T-helper 2 cell treated with Interferon-gamma antibody and Interleukin-4, amounts not matched to agents 5 μg/mL and 100 μg/mL, for 36 hours (primary cell): ENCODE results near the gene COL19A1.

Experiments used
- DNase-seq: peaks from one replicate; pipeline ENCODE4 v3.0.0; 2021; ENCODE audit warnings: low spot score
- H3K27ac Mint-ChIP-seq: one replicate; pipeline ENCODE4 v1.8.0; 2021; ENCODE audit warnings: mild to moderate bottlenecking, mixed read lengths
- H3K27me3 Mint-ChIP-seq: one replicate; pipeline ENCODE4 v1.8.0; 2021; ENCODE audit warnings: low read depth, mixed read lengths
- H3K36me3 Mint-ChIP-seq: one replicate; pipeline ENCODE4 v1.8.0; 2021; ENCODE audit warnings: low read depth, mixed read lengths
- H3K4me1 Mint-ChIP-seq: one replicate; pipeline ENCODE4 v1.8.0; 2021; ENCODE audit warnings: low read depth, mixed read lengths
- H3K4me3 Mint-ChIP-seq: one replicate; pipeline ENCODE4 v1.8.0; 2022; ENCODE audit warnings: mild to moderate bottlenecking, moderate library complexity, mixed read lengths
- H3K9me3 Mint-ChIP-seq: one replicate; pipeline ENCODE4 v1.8.0; 2021; ENCODE audit warnings: mixed read lengths

The COL19A1 gene

GRCh38 chr6:70045413-70045812 lies 179.1 kb downstream of the COL19A1 start:
- Mint-ChIP-seq H3K9me3 (no peaks in the 10 kb centered on the region), H3K36me3 (no peaks in the 10 kb centered on the region), H3K27me3 (no peaks in the 10 kb centered on the region), H3K4me1 (no peaks in the 10 kb centered on the region), H3K4me3 (no peak overlapping the region), H3K27ac (no peak overlapping the region)
- no peak for DNase-seq

GRCh38 chr6:70051197-70052124 lies 185.1 kb downstream of the COL19A1 start:
- no peaks in the 10 kb centered on the region for H3K9me3 Mint-ChIP-seq
- no peak overlapping the region for H3K27ac Mint-ChIP-seq
- no peaks in the 10 kb centered on the region for H3K27me3 Mint-ChIP-seq
- no peak for DNase-seq
- H3K36me3 Mint-ChIP-seq, result no peaks in the 10 kb centered on the region
- no peak overlapping the region for H3K4me3 Mint-ChIP-seq
- H3K4me1 Mint-ChIP-seq, result no peaks in the 10 kb centered on the region

GRCh38 chr6:70059039-70059719 lies 192.8 kb downstream of the COL19A1 start:
- Mint-ChIP-seq H3K4me3 (no peak overlapping the region), H3K27me3 (no peaks in the 10 kb centered on the region), H3K36me3 (no peaks in the 10 kb centered on the region), H3K9me3 (no peaks in the 10 kb centered on the region), H3K4me1 (no peaks in the 10 kb centered on the region), H3K27ac (no peak overlapping the region)
- no peak for DNase-seq

GRCh38 chr6:70060680-70061079 lies 194.3 kb downstream of the COL19A1 start:
- Mint-ChIP-seq H3K27me3 (no peaks in the 10 kb centered on the region), H3K4me3 (no peak overlapping the region), H3K27ac (no peak overlapping the region), H3K4me1 (no peaks in the 10 kb centered on the region), H3K9me3 (no peaks in the 10 kb centered on the region), H3K36me3 (no peaks in the 10 kb centered on the region)
- DNase-seq, result no peak

- Mint-ChIP-seq H3K4me1 (no peaks in the 10 kb centered on the region), H3K4me3 (no peak overlapping the region), H3K9me3 (no peaks in the 10 kb centered on the region), H3K27me3 (no peaks in the 10 kb centered on the region), H3K36me3 (no peaks in the 10 kb centered on the region), H3K27ac (no peak overlapping the region)
- DNase-seq, result no peak
Measured at GRCh38 chr6:70061546-70061945, 195.2 kb downstream of the COL19A1 start.

GRCh38 chr6:70062010-70062409 lies 195.7 kb downstream of the COL19A1 start:
- no peak for DNase-seq
- Mint-ChIP-seq H3K36me3 (no peaks in the 10 kb centered on the region), H3K9me3 (no peaks in the 10 kb centered on the region), H3K27me3 (no peaks in the 10 kb centered on the region), H3K4me3 (no peak overlapping the region), H3K4me1 (no peaks in the 10 kb centered on the region), H3K27ac (no peak overlapping the region)

- DNase-seq, result no peak
- Mint-ChIP-seq H3K27ac (no peak overlapping the region), H3K27me3 (no peaks in the 10 kb centered on the region), H3K4me1 (no peaks in the 10 kb centered on the region), H3K36me3 (no peaks in the 10 kb centered on the region), H3K9me3 (no peaks in the 10 kb centered on the region), H3K4me3 (no peak overlapping the region)
Measured at GRCh38 chr6:70072540-70073179, 206.3 kb downstream of the COL19A1 start.

GRCh38 chr6:70073637-70074036 lies 207.3 kb downstream of the COL19A1 start:
- Mint-ChIP-seq H3K27ac (no peak overlapping the region), H3K4me3 (no peak overlapping the region), H3K9me3 (no peaks in the 10 kb centered on the region), H3K27me3 (no peaks in the 10 kb centered on the region), H3K36me3 (no peaks in the 10 kb centered on the region), H3K4me1 (no peaks in the 10 kb centered on the region)
- no peak for DNase-seq

- no peak for DNase-seq
- no peak overlapping the region for H3K4me3 Mint-ChIP-seq
- no peaks in the 10 kb centered on the region for H3K4me1 Mint-ChIP-seq
- no peaks in the 10 kb centered on the region for H3K27me3 Mint-ChIP-seq
- no peak overlapping the region for H3K27ac Mint-ChIP-seq
- H3K9me3 Mint-ChIP-seq, result no peaks in the 10 kb centered on the region
- H3K36me3 Mint-ChIP-seq, result no peaks in the 10 kb centered on the region
Measured at GRCh38 chr6:70079241-70079640, 212.9 kb downstream of the COL19A1 start.

- Mint-ChIP-seq H3K36me3 (no peaks in the 10 kb centered on the region), H3K4me1 (no peaks in the 10 kb centered on the region), H3K27ac (no peak overlapping the region), H3K4me3 (no peak overlapping the region), H3K9me3 (no peaks in the 10 kb centered on the region), H3K27me3 (no peaks in the 10 kb centered on the region)
- no peak for DNase-seq
Measured at GRCh38 chr6:70080443-70081070, 214.2 kb downstream of the COL19A1 start.

- H3K27ac Mint-ChIP-seq, result no peak overlapping the region
- H3K4me1 Mint-ChIP-seq, result no peaks in the 10 kb centered on the region
- H3K9me3 Mint-ChIP-seq, result no peaks in the 10 kb centered on the region
- H3K4me3 Mint-ChIP-seq, result no peak overlapping the region
- no peaks in the 10 kb centered on the region for H3K27me3 Mint-ChIP-seq
- no peak for DNase-seq
- H3K36me3 Mint-ChIP-seq, result no peaks in the 10 kb centered on the region
Measured at GRCh38 chr6:70082830-70083229, 216.5 kb downstream of the COL19A1 start.

GRCh38 chr6:70086806-70087205 lies 220.4 kb downstream of the COL19A1 start:
- Mint-ChIP-seq H3K27ac (no peak overlapping the region), H3K27me3 (no peaks in the 10 kb centered on the region), H3K4me3 (no peak overlapping the region), H3K9me3 (no peaks in the 10 kb centered on the region), H3K4me1 (no peaks in the 10 kb centered on the region), H3K36me3 (no peaks in the 10 kb centered on the region)
- DNase-seq, result no peak

- H3K27ac Mint-ChIP-seq, result no peak overlapping the region
- no peaks in the 10 kb centered on the region for H3K36me3 Mint-ChIP-seq
- no peaks in the 10 kb centered on the region for H3K9me3 Mint-ChIP-seq
- no peak for DNase-seq
- no peaks in the 10 kb centered on the region for H3K27me3 Mint-ChIP-seq
- H3K4me1 Mint-ChIP-seq, result no peaks in the 10 kb centered on the region
- H3K4me3 Mint-ChIP-seq, result no peak overlapping the region
Measured at GRCh38 chr6:70094156-70094555, 227.8 kb downstream of the COL19A1 start.

- H3K4me1 Mint-ChIP-seq, result no peaks in the 10 kb centered on the region
- H3K4me3 Mint-ChIP-seq, result no peak overlapping the region
- DNase-seq, result no peak
- H3K27ac Mint-ChIP-seq, result no peak overlapping the region
- H3K36me3 Mint-ChIP-seq, result no peaks in the 10 kb centered on the region
- no peaks in the 10 kb centered on the region for H3K27me3 Mint-ChIP-seq
- H3K9me3 Mint-ChIP-seq, result no peaks in the 10 kb centered on the region
Measured at GRCh38 chr6:70099732-70100131, 233.4 kb downstream of the COL19A1 start.
